IMR-90 (cell line): Measurements from ENCODE around the gene AOC2. TPM values are rescaled to one million over a fixed set of nuclear protein-coding genes. Genes with fewer than 3 reads are reported as not detected.
A peak's percentile ranks its signal among the peaks of the same experiment; 100 is the strongest.

Experiments
- ATAC-seq: fragments of 200-7000 bp; cut with Tn5 transposase; 2 replicates; pipeline ENCODE4 v1.9.1; 2020; ENCODE audit warnings: low read depth, mild to moderate bottlenecking, moderate library complexity
- BruUV-seq: library from RNA; stranded (reverse); fragments of 400-500 nt; replicated peaks from 2 replicates; lab custom pipeline; 2021; lab: Mats Ljungman, UMichigan
- CTCF ChIA-PET: fragments of 300-600 bp; formaldehyde crosslinking; extraction: SDS; loops from one replicate; lab custom pipeline; 2021; ENCODE audit warnings: antibody characterized with exemption; lab: Yijun Ruan, JAX
- POLR2A ChIA-PET: fragments of 300-600 bp; sonication (Branson Sonifier 250); formaldehyde crosslinking; loops from one replicate; lab custom pipeline; 2022; ENCODE audit warnings: antibody characterized with exemption; ENCODE audit not compliant: unreplicated experiment; lab: Charles Lee
- DNase-seq: peaks from one replicate; pipeline ENCODE4 v3.0.0; 2013
- H2AFZ ChIP-seq: replicated peaks from 2 replicates; pipeline ENCODE3; 2013; ENCODE audit warnings: low read length, mild to moderate bottlenecking; ENCODE audit not compliant: poor library complexity
- H2AK5ac ChIP-seq: 2 replicates; pipeline ENCODE4 v1.6.1; 2013; ENCODE audit warnings: low read depth, low read length, inconsistent platforms
- H2AK9ac ChIP-seq: replicated peaks from 2 replicates; pipeline ENCODE3; 2013; ENCODE audit warnings: mild to moderate bottlenecking, low read depth, low read length, moderate library complexity; ENCODE audit not compliant: poor library complexity
- H2BK120ac ChIP-seq: 2 replicates; pipeline ENCODE4 v1.6.1; 2013; ENCODE audit warnings: low read depth, low read length, inconsistent platforms
- H2BK15ac ChIP-seq: 3 replicates; pipeline ENCODE4 v1.6.1; 2013; ENCODE audit warnings: low read depth, low read length, inconsistent platforms
- H2BK20ac ChIP-seq: 2 replicates; pipeline ENCODE4 v1.6.1; 2013; ENCODE audit warnings: low read depth, mild to moderate bottlenecking, inconsistent platforms, low read length, moderate library complexity
- H2BK5ac ChIP-seq: 2 replicates; pipeline ENCODE4 v1.6.1; 2013; ENCODE audit warnings: mild to moderate bottlenecking, low read depth, low read length, inconsistent platforms; ENCODE audit not compliant: poor library complexity, severe bottlenecking
- H3K14ac ChIP-seq: replicated peaks from 2 replicates; pipeline ENCODE4 v1.6.1; 2013; ENCODE audit warnings: low read depth, low read length, inconsistent platforms
- H3K18ac ChIP-seq: 2 replicates; pipeline ENCODE4 v1.6.1; 2013; ENCODE audit warnings: low read depth, low read length, control low read depth
- H3K23ac ChIP-seq: 2 replicates; pipeline ENCODE4 v1.6.1; 2013; ENCODE audit warnings: low read depth, low read length, inconsistent platforms
- H3K27ac ChIP-seq: 2 replicates; pipeline ENCODE4 v1.5.1; 2013; ENCODE audit warnings: mild to moderate bottlenecking, control low read depth, low read length; ENCODE audit not compliant: insufficient read depth
- H3K27me3 ChIP-seq: 2 replicates; pipeline ENCODE4 v1.6.1; 2013; ENCODE audit warnings: low read length; ENCODE audit not compliant: control insufficient read depth, insufficient read depth
- H3K36me3 ChIP-seq: 2 replicates; pipeline ENCODE4 v1.6.1; 2013; ENCODE audit warnings: low read length, mixed read lengths; ENCODE audit not compliant: control insufficient read depth, insufficient read depth
- H3K4ac ChIP-seq: 2 replicates; pipeline ENCODE4 v1.6.1; 2013; ENCODE audit warnings: low read depth, low read length, inconsistent platforms
- H3K4me1 ChIP-seq: 2 replicates; pipeline ENCODE4 v1.6.1; 2013; ENCODE audit warnings: low read length, mixed read lengths; ENCODE audit not compliant: control insufficient read depth, insufficient read depth
- H3K4me2 ChIP-seq: 2 replicates; pipeline ENCODE4 v1.6.1; 2013; ENCODE audit warnings: low read depth, mild to moderate bottlenecking, control low read depth, low read length, moderate library complexity
- H3K4me3 ChIP-seq: 2 replicates; pipeline ENCODE4 v1.5.1; 2013; ENCODE audit warnings: low read depth, mild to moderate bottlenecking, control low read depth, low read length, moderate library complexity; ENCODE audit not compliant: insufficient read depth
- H3K56ac ChIP-seq: 2 replicates; pipeline ENCODE4 v1.6.1; 2013; ENCODE audit warnings: low read length, inconsistent platforms; ENCODE audit not compliant: insufficient read depth; ENCODE audit errors: extremely low read depth
- H3K79me1 ChIP-seq, 2 experiments: 2 replicates each; pipeline ENCODE4 v1.6.1; 2013; ENCODE audit warnings: low read length in 2 of 2, inconsistent platforms in 1 of 2, low read depth in 1 of 2
- H3K9ac ChIP-seq: 2 replicates; pipeline ENCODE4 v1.6.1; 2013; ENCODE audit warnings: low read depth, low read length, control low read depth
- H3K9me1 ChIP-seq: 2 replicates; pipeline ENCODE4 v1.6.1; 2013; ENCODE audit warnings: low read length, inconsistent platforms; ENCODE audit not compliant: insufficient read depth
- H3K9me3 ChIP-seq: 2 replicates; pipeline ENCODE4 v1.6.1; 2013; ENCODE audit warnings: low read length; ENCODE audit not compliant: control insufficient read depth, insufficient read depth
- H4K20me1 ChIP-seq: 2 replicates; pipeline ENCODE4 v1.6.1; 2013; ENCODE audit warnings: low read length, inconsistent platforms; ENCODE audit not compliant: insufficient read depth
- H4K5ac ChIP-seq: 2 replicates; pipeline ENCODE4 v1.6.1; 2013; ENCODE audit warnings: mild to moderate bottlenecking, low read depth, low read length, control low read depth
- H4K8ac ChIP-seq, 2 experiments: 2 replicates each; pipeline ENCODE4 v1.6.1; 2013; ENCODE audit warnings: low read depth in 2 of 2, low read length in 2 of 2, control low read depth in 1 of 2, inconsistent platforms in 1 of 2
- H4K91ac ChIP-seq: 2 replicates; pipeline ENCODE4 v1.6.1; 2013; ENCODE audit warnings: low read depth, low read length, inconsistent platforms; ENCODE audit not compliant: insufficient read depth
- MAFK ChIP-seq: IDR thresholded peaks from 2 replicates; pipeline ENCODE4 v1.6.1; 2012; ENCODE audit warnings: low read depth, low read length, improper control_type of control experiment
- MAZ ChIP-seq: IDR thresholded peaks from 2 replicates; pipeline ENCODE4 v1.6.1; 2012; ENCODE audit warnings: low read depth, mild to moderate bottlenecking, low read length, improper control_type of control experiment, moderate library complexity, borderline replicate concordance
- NFE2L2 ChIP-seq: fragments of 150-350 bp; IDR thresholded peaks from 2 replicates; pipeline ENCODE4 v1.6.1; 2016; ENCODE audit warnings: low read depth, mild to moderate bottlenecking, low read length
- POLR2A ChIP-seq: IDR thresholded peaks from 2 replicates; pipeline ENCODE4 v1.6.1; 2012; ENCODE audit warnings: mild to moderate bottlenecking, low read depth, low read length
- SMC3 ChIP-seq: fragments of 150-350 bp; IDR thresholded peaks from 2 replicates; pipeline ENCODE4 v1.6.1; 2016; ENCODE audit warnings: low read depth, mild to moderate bottlenecking, antibody characterized with exemption, low read length, moderate library complexity
- WGBS, 2 experiments: methylation state at CpG; one replicate each; pipeline versions ENCODE4 v1.1.5 to v1.1.7; 2013; ENCODE audit warnings: missing lambda C conversion rate in 2 of 2; ENCODE audit not compliant: insufficient read length in 1 of 2; ENCODE audit errors: extremely low coverage in 2 of 2; 5-methylcytosine and 5-hydroxymethylcytosine counted together
- dilution Hi-C: fragments of 300-500 bp; cut with HindIII; formaldehyde crosslinking; loops from one replicate; pipeline ENCODE4 v1.14.3; 2018; ENCODE audit warnings: low sequenced_read_pairs; ENCODE audit not compliant: unreplicated experiment
- in situ Hi-C: fragments of 300-500 bp; cut with MboI; formaldehyde crosslinking; loops from 3 replicates; pipeline ENCODE4 v1.14.3; 2019; ENCODE audit warnings: low sequenced_read_pairs, inconsistent platforms, mixed read lengths
- intact Hi-C: fragments of 100-400 bp; cut with micrococcal nuclease; formaldehyde crosslinking; loops from 2 replicates; pipeline ENCODE4 v1.10.0; 2022
- polyA plus RNA-seq, 3 experiments: library from polyadenylated mRNA; depleted of rRNA; stranded (reverse); fragments of >200 nt; gene quantifications; 2 replicates each; pipeline ENCODE4 v1.2.3, GENCODE V29; 2012; ENCODE audit warnings: low replicate concordance in 1 of 3
- total RNA-seq: library from RNA; depleted of rRNA; stranded (reverse); fragments of >200 nt; gene quantifications from 2 replicates; pipeline ENCODE4 v1.2.3, GENCODE V29; 2012
- TF ChIP-seq, protein P1 (sequence below): fragments of 150-350 bp; IDR thresholded peaks from 2 replicates; pipeline ENCODE4 v1.6.1; 2017; ENCODE audit warnings: mild to moderate bottlenecking, antibody characterized with exemption, low read length, low read depth

The AOC2 gene
- total and polyA plus RNA-seq, 2 of the 4 experiments (the other 2 are of a cell fraction), result 0.36 to 0.41 TPM

DNA sequence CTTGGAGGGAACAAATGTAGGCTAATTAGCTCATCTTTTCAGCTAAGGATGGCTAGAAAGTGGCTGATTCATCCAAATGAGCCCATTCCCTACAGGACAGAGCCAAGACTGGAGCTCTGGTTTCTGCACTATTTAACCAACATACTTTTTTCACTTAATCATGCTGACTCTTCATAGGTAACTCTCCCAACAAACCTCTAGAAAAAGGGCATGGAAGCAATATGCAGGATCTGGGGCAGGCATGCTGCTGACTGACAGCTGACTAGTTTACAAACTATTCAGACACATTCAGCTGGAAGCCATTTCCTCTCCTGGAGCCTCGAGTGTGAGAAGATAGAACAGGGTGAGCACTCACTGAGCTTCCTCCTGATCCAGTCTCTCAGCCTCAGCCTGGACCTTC is 26.5 kb upstream of the AOC2 start (continued):
- TF ChIP-seq, protein P1, sequence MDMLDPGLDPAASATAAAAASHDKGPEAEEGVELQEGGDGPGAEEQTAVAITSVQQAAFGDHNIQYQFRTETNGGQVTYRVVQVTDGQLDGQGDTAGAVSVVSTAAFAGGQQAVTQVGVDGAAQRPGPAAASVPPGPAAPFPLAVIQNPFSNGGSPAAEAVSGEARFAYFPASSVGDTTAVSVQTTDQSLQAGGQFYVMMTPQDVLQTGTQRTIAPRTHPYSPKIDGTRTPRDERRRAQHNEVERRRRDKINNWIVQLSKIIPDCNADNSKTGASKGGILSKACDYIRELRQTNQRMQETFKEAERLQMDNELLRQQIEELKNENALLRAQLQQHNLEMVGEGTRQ, result no peak
- TF ChIP-seq NFE2L2, result no peak
- TF ChIP-seq SMC3, result no peak

DNA sequence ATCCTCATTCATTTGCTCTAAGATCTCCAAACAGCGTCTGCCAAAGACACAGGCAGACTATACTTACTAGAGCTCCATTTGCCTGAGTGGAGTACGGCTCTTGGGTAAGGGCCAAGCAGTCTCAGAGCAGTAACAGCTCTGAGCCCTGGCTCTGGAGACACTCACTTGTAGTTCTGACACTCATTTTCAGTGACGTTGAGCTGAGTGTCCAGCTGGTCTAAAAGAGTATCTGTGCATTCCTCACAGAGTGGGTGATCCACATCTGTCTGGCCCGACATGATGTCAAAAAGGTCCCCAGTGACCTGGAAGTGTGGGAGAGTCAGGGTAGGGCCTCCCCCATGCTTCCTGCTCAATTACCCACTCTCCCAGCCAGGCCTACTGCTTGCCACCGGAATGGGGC is 26.0 kb upstream of the AOC2 start:
- Histone ChIP-seq H3K79me1 (peaks cover 32 to 41% of the 10 kb centered on the region in 2 experiments), H4K91ac (no peak overlapping the region), H3K27ac (no peak overlapping the region), H3K4me2 (no peak overlapping the region), H3K56ac (no peak overlapping the region), H2BK15ac (no peak overlapping the region), H2BK120ac (no peak overlapping the region), H2AFZ (no peak overlapping the region), H3K36me3 (peaks cover 40% of the 10 kb centered on the region), H3K9me3 (no peaks in the 10 kb centered on the region), H3K27me3 (no peaks in the 10 kb centered on the region), H3K4me3 (no peak overlapping the region), H3K9ac (no peak overlapping the region), H4K20me1 (no peaks in the 10 kb centered on the region), H2BK5ac (peak overlapping the region; percentile 1), H3K18ac (no peak overlapping the region), H3K14ac (0 out of 2 replicates have a peak overlapping the region, but pooled peaks have one; percentile 3), H3K23ac (peak overlapping the region; percentile 23; the same call in 1 of the 2 replicates), H2AK5ac (no peak overlapping the region), H3K4me1 (no peaks in the 10 kb centered on the region; the same call in 1 of the 2 replicates), H2AK9ac (no peak overlapping the region), H3K9me1 (0 out of 2 replicates have a peak, but pooled peaks cover 4% of the 10 kb centered on the region), H4K8ac (peak overlapping the region in 1 of 2 experiments; percentile 44; a peak in 1 of 4 replicates), H2BK20ac (0 out of 2 replicates have a peak overlapping the region, but pooled peaks have one; percentile 3), H3K4ac (no peak overlapping the region), H4K5ac (no peak overlapping the region)
- no TSS peak for BruUV-seq
- peak; percentile 33 for DNase-seq
- TF ChIP-seq MAFK (no peak), POLR2A (no peak), MAZ (no peak)
- TF ChIP-seq, protein P1, result no peak
- POLR2A ChIA-PET, result no interaction called here
- intact Hi-C loops, result no loop called here
- in situ Hi-C loops, result no loop called here
- CTCF ChIA-PET, result interaction anchor here (1.2 to 1.6 kb wide), 2 partner anchors 9 to 145 kb away, joined by 3 to 5 read pairs; no protein-coding TSS in a partner anchor
- dilution Hi-C loops, result no loop called here
- ATAC-seq, result no peak
- 84% methylated on average over 3 of the region's 5 CpGs; no CpG with 5 or more reads in 1 of the 2 experiments for WGBS, 2 experiments
